ENCODE results near the gene NOMO2. TPM values are rescaled to one million over a fixed set of nuclear protein-coding genes. Genes with fewer than 3 reads are reported as not detected.
"Not testable (repeated sequence)": the region's sequence is repeated elsewhere in the genome, so short reads cannot be mapped to it uniquely, and the experiment has no call there.

Gene NOMO2
- total RNA-seq, 1 experiment from 2014 or later = 96.0 TPM

DNA sequence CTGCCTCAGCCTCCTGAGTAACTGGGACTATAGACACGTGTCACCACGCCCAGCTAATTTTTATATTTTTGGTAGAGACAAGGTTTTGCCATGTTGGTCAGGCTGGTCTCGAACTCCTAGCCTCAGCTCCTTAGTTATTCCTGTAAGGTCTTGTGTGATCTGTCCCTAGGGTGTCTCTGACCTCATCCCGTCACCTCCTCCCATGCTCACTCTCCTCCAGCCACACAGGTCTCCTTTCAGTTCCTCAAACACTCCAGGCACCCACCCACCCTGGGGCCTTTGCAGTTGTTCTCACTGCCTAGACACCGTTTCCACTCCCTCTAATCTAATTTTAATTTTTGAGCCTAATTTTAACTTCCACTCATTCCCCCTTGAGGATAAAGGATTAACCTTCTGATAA lies 31.1 kb upstream of the NOMO2 start:
- H3K9me3 Mint-ChIP-seq; ATAC-seq; H3K27ac Mint-ChIP-seq; H3K36me3 Mint-ChIP-seq; CTCF ChIA-PET; H3K4me3 Mint-ChIP-seq; POLR2A ChIA-PET; DNase-seq (ENCODE audit: low spot score); H3K27me3 Mint-ChIP-seq (ENCODE audit: low read depth); H3K4me1 Mint-ChIP-seq: not testable (repeated sequence)

DNA sequence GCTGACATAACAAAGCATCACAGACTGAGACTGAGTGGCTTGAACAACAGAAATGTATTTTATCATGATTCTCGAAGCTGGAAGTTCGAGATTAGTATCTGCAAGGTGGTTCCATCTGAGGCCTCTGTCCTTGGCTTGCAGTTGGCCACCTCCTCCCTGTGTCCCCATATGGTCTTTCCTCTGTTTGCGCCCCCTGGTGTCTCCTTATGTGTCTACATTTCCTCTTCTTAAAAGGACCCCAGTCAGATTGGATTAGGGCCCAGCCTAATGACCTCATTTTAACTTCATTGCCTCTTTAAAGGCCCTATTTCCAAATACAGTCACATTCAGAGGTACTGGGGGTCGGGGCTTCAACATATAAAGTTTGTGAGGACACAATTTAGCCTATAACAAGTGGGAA lies 30.0 kb upstream of the NOMO2 start:
- H3K4me3 Mint-ChIP-seq; POLR2A ChIA-PET; H3K27ac Mint-ChIP-seq; CTCF ChIA-PET; H3K9me3 Mint-ChIP-seq; H3K36me3 Mint-ChIP-seq; H3K27me3 Mint-ChIP-seq (ENCODE audit: low read depth); H3K4me1 Mint-ChIP-seq: not testable (repeated sequence)
- peak; percentile 66 for DNase-seq (ENCODE audit: low spot score)
- peak; percentile 97 for ATAC-seq

DNA sequence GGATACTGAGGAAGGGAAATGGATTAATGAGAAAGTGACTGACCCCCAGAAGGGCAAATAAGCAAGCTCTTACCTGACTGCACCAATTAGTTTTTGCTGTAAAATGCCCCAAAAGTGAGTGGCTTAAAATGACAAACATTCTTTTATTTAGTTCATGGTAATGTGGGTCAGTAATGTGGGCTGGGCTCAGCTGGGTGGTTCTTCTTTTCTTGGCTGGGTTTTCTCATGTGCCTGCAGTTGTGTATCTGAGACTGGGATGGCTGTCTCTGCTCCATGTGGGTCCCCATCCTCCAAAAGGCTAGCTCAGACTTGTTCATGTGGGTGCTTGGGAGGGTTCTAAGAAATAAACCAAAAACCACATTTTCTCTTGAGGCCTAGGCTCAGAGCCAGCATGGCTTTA lies 29.5 kb upstream of the NOMO2 start:
- POLR2A ChIA-PET; ATAC-seq; DNase-seq (ENCODE audit: low spot score); H3K9me3 Mint-ChIP-seq; H3K4me3 Mint-ChIP-seq; H3K27me3 Mint-ChIP-seq (ENCODE audit: low read depth); H3K36me3 Mint-ChIP-seq; CTCF ChIA-PET; H3K27ac Mint-ChIP-seq; H3K4me1 Mint-ChIP-seq: not testable (repeated sequence)

DNA sequence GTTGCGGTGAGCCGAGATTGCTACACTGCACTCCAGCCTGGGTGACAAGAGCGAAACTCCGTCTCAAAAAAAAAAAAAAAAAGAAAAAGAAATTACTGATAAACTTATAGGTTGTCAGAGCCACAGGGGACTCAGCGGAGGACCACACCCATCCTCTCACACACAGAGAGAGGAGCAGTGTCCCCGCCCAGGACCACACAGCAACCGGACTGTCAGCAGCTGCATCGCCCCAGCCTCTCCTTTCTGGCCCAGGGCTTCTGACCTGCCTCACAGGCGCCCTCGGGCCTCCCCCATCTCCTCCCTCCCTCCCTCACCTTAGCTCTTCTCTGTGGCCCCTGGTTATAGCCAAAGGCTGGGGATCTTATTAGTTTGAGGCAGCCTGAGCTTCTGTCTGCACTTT lies 27.9 kb upstream of the NOMO2 start:
- CTCF ChIA-PET; H3K27me3 Mint-ChIP-seq (ENCODE audit: low read depth); H3K4me1 Mint-ChIP-seq; POLR2A ChIA-PET; H3K9me3 Mint-ChIP-seq; DNase-seq (ENCODE audit: low spot score); H3K4me3 Mint-ChIP-seq; ATAC-seq; H3K27ac Mint-ChIP-seq; H3K36me3 Mint-ChIP-seq: not testable (repeated sequence)

DNA sequence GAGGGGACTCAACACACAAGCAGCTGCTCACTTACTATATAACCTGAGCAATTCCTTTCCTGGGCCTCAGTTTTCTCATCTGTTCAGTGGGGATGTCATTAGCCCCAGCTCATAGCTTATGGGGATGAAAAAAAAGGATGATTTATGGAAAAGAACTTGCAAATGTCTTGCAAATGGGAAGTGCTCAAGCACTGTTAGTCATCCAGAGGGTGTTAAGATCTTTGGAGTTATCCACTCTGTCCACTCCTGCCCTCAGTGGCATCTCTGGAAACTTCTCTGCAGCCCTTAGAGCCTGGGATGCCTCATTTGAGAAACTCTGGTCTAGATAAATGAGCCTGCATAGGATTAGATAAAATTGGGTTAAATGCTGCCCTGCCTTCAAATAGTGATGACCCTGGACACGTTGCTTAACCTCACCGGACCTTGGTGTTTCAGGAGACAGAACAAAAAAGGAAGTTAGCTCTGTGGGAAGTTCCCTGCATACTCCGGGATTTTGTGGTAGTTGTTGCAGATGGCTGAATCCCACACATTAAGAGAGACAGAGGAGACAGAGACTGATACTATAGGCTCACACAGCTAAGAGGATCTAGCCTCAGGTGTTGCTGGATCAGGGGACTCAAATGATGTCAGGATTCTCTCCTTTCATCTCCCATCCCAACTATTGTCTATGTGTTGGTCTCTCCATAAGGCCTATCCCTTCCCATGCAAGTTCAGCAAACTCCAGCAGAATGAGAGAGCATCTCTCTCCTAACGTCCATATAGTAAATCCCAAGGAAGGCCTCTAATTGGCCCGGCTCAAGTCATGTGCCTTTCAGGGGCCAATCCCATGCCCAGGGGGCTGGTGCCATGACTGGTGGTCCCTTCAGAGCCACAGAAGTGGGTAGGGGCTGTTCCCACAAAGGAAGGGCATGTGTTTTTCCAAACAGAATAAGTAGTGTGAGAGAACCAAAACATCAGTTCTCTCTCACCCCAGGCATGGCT lies 25.0 kb upstream of the NOMO2 start:
- CTCF ChIA-PET; H3K4me3 Mint-ChIP-seq; DNase-seq (ENCODE audit: low spot score); H3K27ac Mint-ChIP-seq; POLR2A ChIA-PET; ATAC-seq; H3K36me3 Mint-ChIP-seq; H3K9me3 Mint-ChIP-seq; H3K27me3 Mint-ChIP-seq (ENCODE audit: low read depth); H3K4me1 Mint-ChIP-seq: not testable (repeated sequence)

DNA sequence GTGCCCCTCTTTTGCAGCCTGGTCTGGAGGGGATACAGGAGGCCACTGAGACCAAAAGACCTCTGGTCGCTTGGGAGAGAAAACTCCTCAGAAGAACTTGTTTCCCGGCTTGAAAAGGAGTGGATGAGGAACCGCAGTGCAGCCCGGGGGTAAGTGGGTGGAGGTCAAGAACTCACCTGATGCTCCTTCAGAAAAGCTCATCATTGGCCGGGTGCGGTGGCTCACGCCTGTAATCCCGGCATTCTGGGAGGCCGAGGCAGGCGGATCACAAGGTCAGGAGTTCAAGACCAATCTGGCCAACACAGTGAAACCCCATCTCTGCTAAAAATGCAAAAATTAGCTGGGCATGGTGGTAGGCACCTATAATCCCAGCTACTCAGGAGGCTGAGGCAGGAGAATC lies 23.9 kb upstream of the NOMO2 start:
- ATAC-seq; H3K36me3 Mint-ChIP-seq; DNase-seq (ENCODE audit: low spot score); H3K27me3 Mint-ChIP-seq (ENCODE audit: low read depth); CTCF ChIA-PET; H3K4me1 Mint-ChIP-seq; H3K4me3 Mint-ChIP-seq; H3K9me3 Mint-ChIP-seq; H3K27ac Mint-ChIP-seq: not testable (repeated sequence)
- POLR2A ChIA-PET = interaction anchor here (0.6 kb wide), 1 partner anchor 367 kb away, joined by 3 read pairs; no protein-coding TSS in a partner anchor

DNA sequence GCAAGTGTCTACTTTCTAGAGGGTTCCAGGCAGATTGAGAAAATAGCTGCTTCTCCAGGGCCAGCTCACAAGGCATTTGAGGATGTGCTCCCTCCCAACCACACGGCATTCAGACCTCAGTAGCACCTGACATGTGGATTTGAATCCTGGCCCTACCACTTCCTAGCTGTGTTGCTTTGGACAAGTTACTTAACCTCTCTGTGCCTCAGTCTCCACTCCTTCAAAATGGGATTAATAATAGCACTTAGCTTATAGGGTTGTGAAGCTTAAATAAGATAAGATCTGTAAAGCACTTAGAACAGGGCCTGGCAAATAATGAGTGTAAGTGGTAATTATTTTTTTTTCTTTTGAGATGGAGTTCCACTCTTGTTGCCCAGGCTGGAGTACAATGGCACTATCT lies 21.0 kb upstream of the NOMO2 start:
- DNase-seq (ENCODE audit: low spot score) = no peak
- H3K9me3 Mint-ChIP-seq = peaks cover 2% of the 10 kb centered on the region; the same call in 1 of the 2 replicates
- POLR2A ChIA-PET = no interaction called here
- H3K27ac Mint-ChIP-seq = no peak overlapping the region
- H3K4me1 Mint-ChIP-seq = no peaks in the 10 kb centered on the region
- H3K27me3 Mint-ChIP-seq (ENCODE audit: low read depth) = no peaks in the 10 kb centered on the region
- H3K36me3 Mint-ChIP-seq = no peaks in the 10 kb centered on the region
- no peak for ATAC-seq
- CTCF ChIA-PET = no interaction called here
- no peak overlapping the region for H3K4me3 Mint-ChIP-seq
- TF ChIP-seq, protein P1, sequence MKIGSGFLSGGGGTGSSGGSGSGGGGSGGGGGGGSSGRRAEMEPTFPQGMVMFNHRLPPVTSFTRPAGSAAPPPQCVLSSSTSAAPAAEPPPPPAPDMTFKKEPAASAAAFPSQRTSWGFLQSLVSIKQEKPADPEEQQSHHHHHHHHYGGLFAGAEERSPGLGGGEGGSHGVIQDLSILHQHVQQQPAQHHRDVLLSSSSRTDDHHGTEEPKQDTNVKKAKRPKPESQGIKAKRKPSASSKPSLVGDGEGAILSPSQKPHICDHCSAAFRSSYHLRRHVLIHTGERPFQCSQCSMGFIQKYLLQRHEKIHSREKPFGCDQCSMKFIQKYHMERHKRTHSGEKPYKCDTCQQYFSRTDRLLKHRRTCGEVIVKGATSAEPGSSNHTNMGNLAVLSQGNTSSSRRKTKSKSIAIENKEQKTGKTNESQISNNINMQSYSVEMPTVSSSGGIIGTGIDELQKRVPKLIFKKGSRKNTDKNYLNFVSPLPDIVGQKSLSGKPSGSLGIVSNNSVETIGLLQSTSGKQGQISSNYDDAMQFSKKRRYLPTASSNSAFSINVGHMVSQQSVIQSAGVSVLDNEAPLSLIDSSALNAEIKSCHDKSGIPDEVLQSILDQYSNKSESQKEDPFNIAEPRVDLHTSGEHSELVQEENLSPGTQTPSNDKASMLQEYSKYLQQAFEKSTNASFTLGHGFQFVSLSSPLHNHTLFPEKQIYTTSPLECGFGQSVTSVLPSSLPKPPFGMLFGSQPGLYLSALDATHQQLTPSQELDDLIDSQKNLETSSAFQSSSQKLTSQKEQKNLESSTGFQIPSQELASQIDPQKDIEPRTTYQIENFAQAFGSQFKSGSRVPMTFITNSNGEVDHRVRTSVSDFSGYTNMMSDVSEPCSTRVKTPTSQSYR (CRISPR knock-in tag; IDR thresholded peaks at IDR 0.05) = no peak
- TF ChIP-seq ATF1 (CRISPR knock-in tag; IDR thresholded peaks at IDR 0.05) = no peak
- TF ChIP-seq NR2C2 (CRISPR knock-in tag; IDR thresholded peaks at IDR 0.05) = no peak
- no peak for TF ChIP-seq CBFB (CRISPR knock-in tag; IDR thresholded peaks at IDR 0.05; ENCODE audit: low read depth)
- no peak for TF ChIP-seq TCF7 (CRISPR knock-in tag; IDR thresholded peaks at IDR 0.05; ENCODE audit: low read depth)
- TF ChIP-seq, protein P2, sequence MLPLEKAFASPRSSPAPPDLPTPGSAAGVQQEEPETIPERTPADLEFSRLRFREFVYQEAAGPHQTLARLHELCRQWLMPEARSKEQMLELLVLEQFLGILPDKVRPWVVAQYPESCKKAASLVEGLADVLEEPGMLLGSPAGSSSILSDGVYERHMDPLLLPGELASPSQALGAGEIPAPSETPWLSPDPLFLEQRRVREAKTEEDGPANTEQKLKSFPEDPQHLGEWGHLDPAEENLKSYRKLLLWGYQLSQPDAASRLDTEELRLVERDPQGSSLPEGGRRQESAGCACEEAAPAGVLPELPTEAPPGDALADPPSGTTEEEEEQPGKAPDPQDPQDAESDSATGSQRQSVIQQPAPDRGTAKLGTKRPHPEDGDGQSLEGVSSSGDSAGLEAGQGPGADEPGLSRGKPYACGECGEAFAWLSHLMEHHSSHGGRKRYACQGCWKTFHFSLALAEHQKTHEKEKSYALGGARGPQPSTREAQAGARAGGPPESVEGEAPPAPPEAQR (CRISPR knock-in tag; IDR thresholded peaks at IDR 0.05) = no peak
- TF ChIP-seq ELF4 (CRISPR knock-in tag; IDR thresholded peaks at IDR 0.05; ENCODE audit: low read depth) = no peak
- TF ChIP-seq, protein P3, sequence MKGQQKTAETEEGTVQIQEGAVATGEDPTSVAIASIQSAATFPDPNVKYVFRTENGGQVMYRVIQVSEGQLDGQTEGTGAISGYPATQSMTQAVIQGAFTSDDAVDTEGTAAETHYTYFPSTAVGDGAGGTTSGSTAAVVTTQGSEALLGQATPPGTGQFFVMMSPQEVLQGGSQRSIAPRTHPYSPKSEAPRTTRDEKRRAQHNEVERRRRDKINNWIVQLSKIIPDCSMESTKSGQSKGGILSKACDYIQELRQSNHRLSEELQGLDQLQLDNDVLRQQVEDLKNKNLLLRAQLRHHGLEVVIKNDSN (CRISPR knock-in tag; IDR thresholded peaks at IDR 0.05) = no peak
- TF ChIP-seq, protein P4, sequence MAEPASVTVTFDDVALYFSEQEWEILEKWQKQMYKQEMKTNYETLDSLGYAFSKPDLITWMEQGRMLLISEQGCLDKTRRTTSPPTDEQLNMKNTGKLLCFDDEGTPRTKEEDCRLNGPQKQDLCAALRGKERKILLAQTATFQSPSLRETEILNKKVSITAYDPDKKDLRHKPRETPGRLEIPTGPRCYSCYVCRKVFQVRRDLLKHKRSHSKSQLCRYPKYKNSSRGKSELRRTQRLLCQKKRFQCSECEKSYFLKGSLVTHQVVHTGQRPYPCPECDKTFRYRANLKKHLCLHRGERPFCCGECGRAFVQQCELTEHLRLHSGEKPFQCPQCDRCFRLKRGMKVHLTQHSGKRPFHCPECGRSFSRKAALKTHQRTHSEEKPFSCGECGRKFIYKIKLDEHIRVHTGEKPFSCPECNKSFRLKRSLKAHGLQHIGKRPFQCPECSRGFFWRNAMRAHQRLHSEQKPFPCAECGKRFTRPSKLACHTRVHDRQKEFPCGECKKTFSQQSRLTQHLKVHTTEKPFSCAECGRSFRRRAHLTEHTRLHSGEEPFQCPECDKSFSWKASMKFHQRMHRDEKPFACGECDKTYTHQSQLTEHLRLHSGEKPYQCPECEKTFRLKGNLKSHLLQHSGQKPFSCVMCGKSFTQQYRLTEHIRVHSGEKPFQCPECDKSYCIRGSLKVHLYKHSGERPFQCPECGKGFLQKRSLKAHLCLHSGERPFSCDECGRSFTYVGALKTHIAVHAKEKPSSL (CRISPR knock-in tag; conservative IDR thresholded peaks at IDR 0.05) = no peak
- TF ChIP-seq, protein P5, sequence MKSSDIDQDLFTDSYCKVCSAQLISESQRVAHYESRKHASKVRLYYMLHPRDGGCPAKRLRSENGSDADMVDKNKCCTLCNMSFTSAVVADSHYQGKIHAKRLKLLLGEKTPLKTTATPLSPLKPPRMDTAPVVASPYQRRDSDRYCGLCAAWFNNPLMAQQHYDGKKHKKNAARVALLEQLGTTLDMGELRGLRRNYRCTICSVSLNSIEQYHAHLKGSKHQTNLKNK (CRISPR knock-in tag; IDR thresholded peaks at IDR 0.05) = no peak

Data from WTC11 (cell line).